B cell (primary cell): ENCODE data around the gene CREB5. TPM values are rescaled to one million over a fixed set of nuclear protein-coding genes. Genes with fewer than 3 reads are reported as not detected.
A peak's percentile ranks its signal among the peaks of the same experiment; 100 is the strongest.

Experiments used
- ATAC-seq: fragments of 200-7000 bp; cut with Tn5 transposase; one replicate; pipeline ENCODE4 v1.10.0; 2021; ENCODE audit warnings: low read depth, mild to moderate bottlenecking, moderate number of reproducible peaks, moderate library complexity
- CTCF ChIA-PET: fragments of 350-600 bp; sonication (Branson Sonifier 250); formaldehyde crosslinking; loops from one replicate; lab custom pipeline; 2021; ENCODE audit warnings: antibody characterized with exemption, inconsistent platforms; lab: Charles Lee
- POLR2A ChIA-PET: fragments of 350-600 bp; sonication (Branson Sonifier 250); formaldehyde crosslinking; loops from one replicate; lab custom pipeline; 2021; ENCODE audit warnings: antibody characterized with exemption; lab: Charles Lee
- DNase-seq: peaks from one replicate; pipeline ENCODE4 v3.0.0; 2013
- H2AFZ ChIP-seq: 2 replicates; pipeline ENCODE4 v1.6.1; 2012; ENCODE audit warnings: mild to moderate bottlenecking, low read depth, low read length; ENCODE audit not compliant: insufficient read depth, poor library complexity, severe bottlenecking
- H3K27ac ChIP-seq, 2 donors: 1 replicate in 1 of 2; 2 replicates in 1 of 2; pipeline ENCODE4 v1.5.1; 2012 to 2013; ENCODE audit warnings: low read length in 2 of 2, mild to moderate bottlenecking in 2 of 2, moderate library complexity in 1 of 2
- H3K27me3 ChIP-seq, 4 experiments: fragments of 200-600 bp in 1 of 4; sonication (generic) in 1 of 4; replicated peaks in 1 of 4; 1 replicate in 2 of 4; 2 replicates in 2 of 4; pipeline versions ENCODE4 v1.6.1 to v1.7.0; 2013 to 2016; ENCODE audit warnings: low read length in 3 of 4, mild to moderate bottlenecking in 2 of 4, mixed read lengths in 1 of 4, moderate library complexity in 1 of 4; ENCODE audit not compliant: insufficient read depth in 4 of 4, control insufficient read depth in 3 of 4; ENCODE audit errors: control extremely low read depth in 1 of 4
- H3K36me3 ChIP-seq, 2 experiments: replicated peaks in 1 of 2; 1 replicate in 1 of 2; 2 replicates in 1 of 2; pipeline versions ENCODE4 v1.6.1 to v1.7.1; 2013; ENCODE audit warnings: low read length in 1 of 2; ENCODE audit not compliant: insufficient read depth in 2 of 2, control insufficient read depth in 1 of 2; ENCODE audit errors: control extremely low read depth in 1 of 2, extremely low read depth in 1 of 2
- H3K4me1 ChIP-seq, 2 donors: fragments of 200-600 bp in 1 of 2; sonication (generic) in 1 of 2; 1 replicate in 1 of 2; 2 replicates in 1 of 2; pipeline versions ENCODE4 v1.5.1 to v1.6.1; 2013 to 2017; ENCODE audit warnings: low read length in 2 of 2; ENCODE audit not compliant: control insufficient read depth in 2 of 2, insufficient read depth in 2 of 2
- H3K4me2 ChIP-seq: replicated peaks from 2 replicates; pipeline ENCODE3; 2012; ENCODE audit warnings: mild to moderate bottlenecking, low read depth, low read length; ENCODE audit not compliant: poor library complexity, severe bottlenecking
- H3K4me3 ChIP-seq, 5 experiments: fragments of 200-600 bp in 1 of 5; sonication (generic) in 1 of 5; 1 replicate in 3 of 5; 2 replicates in 2 of 5; pipeline versions ENCODE4 v1.5.1 to v1.7.0; 2011 to 2016; ENCODE audit warnings: low read length in 4 of 5, mild to moderate bottlenecking in 4 of 5, low read depth in 2 of 5, control low read depth in 1 of 5, moderate library complexity in 1 of 5; ENCODE audit not compliant: insufficient read depth in 1 of 5; ENCODE audit errors: control extremely low read depth in 1 of 5, extremely low read depth in 1 of 5
- H3K79me2 ChIP-seq: fragments of 200-600 bp; sonication (generic); one replicate; pipeline ENCODE4 v1.6.0; 2016; ENCODE audit warnings: low read length; ENCODE audit not compliant: control insufficient read depth, insufficient read depth
- H3K9ac ChIP-seq: fragments of 200-600 bp; sonication (generic); 2 replicates; pipeline ENCODE4 v1.6.1; 2017; ENCODE audit warnings: mild to moderate bottlenecking, low read length, moderate library complexity
- H3K9me3 ChIP-seq, 3 donors: one replicate each; pipeline versions ENCODE4 v1.6.1 to v1.7.1; 2013; ENCODE audit warnings: low read length in 2 of 3; ENCODE audit not compliant: control insufficient read depth in 2 of 3, insufficient read depth in 1 of 3; ENCODE audit errors: control extremely low read depth in 1 of 3
- H4K20me1 ChIP-seq: 2 replicates; pipeline ENCODE4 v1.6.0; 2012; ENCODE audit warnings: mild to moderate bottlenecking, low read length; ENCODE audit not compliant: insufficient read depth, control insufficient read depth, poor library complexity, severe bottlenecking
- H3K27ac Mint-ChIP-seq: one replicate; pipeline ENCODE4 v1.8.0; 2021; ENCODE audit warnings: mixed read lengths
- H3K27me3 Mint-ChIP-seq: one replicate; pipeline ENCODE4 v1.8.0; 2021; ENCODE audit warnings: mixed read lengths
- H3K4me1 Mint-ChIP-seq: one replicate; pipeline ENCODE4 v1.8.0; 2021; ENCODE audit warnings: mixed read lengths
- H3K4me3 Mint-ChIP-seq: one replicate; pipeline ENCODE4 v1.8.0; 2021; ENCODE audit warnings: mixed read lengths
- H3K9me3 Mint-ChIP-seq: one replicate; pipeline ENCODE4 v1.8.0; 2022; ENCODE audit warnings: mixed read lengths; ENCODE audit not compliant: insufficient read depth
- EZH2 ChIP-seq: IDR thresholded peaks from 2 replicates; pipeline ENCODE4 v1.6.1; 2012; ENCODE audit warnings: borderline replicate concordance, low read depth, mild to moderate bottlenecking, moderate library complexity, low read length; ENCODE audit not compliant: insufficient read depth, poor library complexity, severe bottlenecking
- WGBS: methylation state at CpG from one replicate; pipeline ENCODE4 v1.1.5; 2013; ENCODE audit warnings: missing lambda C conversion rate; ENCODE audit not compliant: insufficient coverage; 5-methylcytosine and 5-hydroxymethylcytosine counted together
- intact Hi-C: fragments of 100-400 bp; cut with micrococcal nuclease; formaldehyde crosslinking; loops from one replicate; pipeline ENCODE4 v1.10.0; 2022
- polyA plus RNA-seq: library from polyadenylated mRNA; depleted of rRNA; stranded (reverse); fragments of >200 nt; gene quantifications from 2 replicates; pipeline ENCODE4 v1.2.3, GENCODE V29; 2012
- total RNA-seq, 2 donors: library from RNA; stranded (reverse); fragments of 120-200 nt in 1 of 2; gene quantifications; 1 replicate in 1 of 2; 2 replicates in 1 of 2; pipeline versions ENCODE4 v1.2.3 to v1.2.4, GENCODE V29; 2013 to 2022
- TF ChIP-seq, protein P1 (sequence below): fragments of 200-600 bp; IDR thresholded peaks from one replicate; pipeline ENCODE4 v1.8.0; 2022; ENCODE audit warnings: antibody characterized with exemption, mild to moderate bottlenecking

The CREB5 gene
- total and polyA plus RNA-seq, 2 donors (not counting 1 experiment from before 2014, with no cell fraction given): 0.05 to 0.95 TPM

GRCh38 chr7:28408960-28409715 is 3.2 kb upstream of the CREB5 start:
- no peaks in the 10 kb centered on the region for H3K36me3 ChIP-seq
- under 1% methylated on average over 47 of the region's 51 CpGs for WGBS
- peak; percentile 85 for DNase-seq
- H3K27ac ChIP-seq: no peak overlapping the region
- peak overlapping the region; percentile 95 for H3K4me2 ChIP-seq
- H2AFZ ChIP-seq: peak overlapping the region; percentile 65
- peak; percentile 65 for ATAC-seq
- TF ChIP-seq, protein P1, sequence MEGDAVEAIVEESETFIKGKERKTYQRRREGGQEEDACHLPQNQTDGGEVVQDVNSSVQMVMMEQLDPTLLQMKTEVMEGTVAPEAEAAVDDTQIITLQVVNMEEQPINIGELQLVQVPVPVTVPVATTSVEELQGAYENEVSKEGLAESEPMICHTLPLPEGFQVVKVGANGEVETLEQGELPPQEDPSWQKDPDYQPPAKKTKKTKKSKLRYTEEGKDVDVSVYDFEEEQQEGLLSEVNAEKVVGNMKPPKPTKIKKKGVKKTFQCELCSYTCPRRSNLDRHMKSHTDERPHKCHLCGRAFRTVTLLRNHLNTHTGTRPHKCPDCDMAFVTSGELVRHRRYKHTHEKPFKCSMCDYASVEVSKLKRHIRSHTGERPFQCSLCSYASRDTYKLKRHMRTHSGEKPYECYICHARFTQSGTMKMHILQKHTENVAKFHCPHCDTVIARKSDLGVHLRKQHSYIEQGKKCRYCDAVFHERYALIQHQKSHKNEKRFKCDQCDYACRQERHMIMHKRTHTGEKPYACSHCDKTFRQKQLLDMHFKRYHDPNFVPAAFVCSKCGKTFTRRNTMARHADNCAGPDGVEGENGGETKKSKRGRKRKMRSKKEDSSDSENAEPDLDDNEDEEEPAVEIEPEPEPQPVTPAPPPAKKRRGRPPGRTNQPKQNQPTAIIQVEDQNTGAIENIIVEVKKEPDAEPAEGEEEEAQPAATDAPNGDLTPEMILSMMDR: no peak
- peak; percentile 69 for TF ChIP-seq EZH2
- ChIA-PET CTCF (interaction anchor here (1.4 kb wide), 1 partner anchor 16 kb away, joined by 3 read pairs; no protein-coding TSS in a partner anchor), POLR2A (no interaction called here)
- H3K4me1 Mint-ChIP-seq: peaks cover 35% of the 10 kb centered on the region
- no peaks in the 10 kb centered on the region for H3K79me2 ChIP-seq
- H3K27me3 ChIP-seq: peaks cover 0 to 52% (median 38%) of the 10 kb centered on the region in 4 experiments
- peak overlapping the region; percentile 75 for H3K9ac ChIP-seq
- peak overlapping the region; percentile 24 to 78 (median 61) for H3K4me3 ChIP-seq
- peaks cover 0 to 4% (median 0%) of the 10 kb centered on the region in 3 donors for H3K9me3 ChIP-seq
- intact Hi-C loops: no loop called here
- peak overlapping the region; percentile 87 for H3K27ac Mint-ChIP-seq
- no peaks in the 10 kb centered on the region for H3K9me3 Mint-ChIP-seq
- H3K27me3 Mint-ChIP-seq: peaks cover 66% of the 10 kb centered on the region
- peaks cover 31 to 39% of the 10 kb centered on the region in 2 donors for H3K4me1 ChIP-seq
- peak overlapping the region; percentile 99 for H3K4me3 Mint-ChIP-seq
- no peaks in the 10 kb centered on the region for H4K20me1 ChIP-seq
